HG03066 (cell line): ENCODE results near the gene LHX3.

Source experiments
- ATAC-seq: cut with Tn5 transposase; IDR thresholded peaks from one replicate; pipeline ENCODE4 v1.9.1; 2021; ENCODE audit warnings: low read depth; ENCODE audit not compliant: unreplicated experiment

LHX3 gene

DNA sequence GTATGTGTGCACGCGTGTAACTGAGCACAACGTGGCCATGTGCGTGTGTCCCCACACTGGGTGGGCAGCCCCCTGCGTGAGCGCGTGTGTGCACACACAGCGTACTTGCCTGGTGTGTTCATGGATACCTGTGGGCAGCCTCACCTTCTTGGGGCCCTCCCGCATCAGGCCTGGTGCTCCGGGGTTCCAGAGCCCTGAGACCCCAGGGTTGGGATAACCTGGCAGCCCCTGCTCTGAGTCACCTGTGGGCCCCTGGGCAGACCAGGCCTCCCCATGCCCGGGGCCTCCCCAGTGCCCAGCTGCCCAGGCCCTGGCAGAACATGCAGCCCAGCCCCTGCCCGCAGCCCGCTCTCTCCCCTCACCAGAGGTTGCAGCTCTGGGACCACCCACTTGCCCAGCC lies 25.2 kb downstream of the LHX3 start:
- ATAC-seq: no peak

- no peak for ATAC-seq
These were observed 25.8 kb downstream of the LHX3 start for GRCh38 chr9:136179101-136179616.

GRCh38 chr9:136178773-136179075 lies 26.2 kb downstream of the LHX3 start:
- no peak for ATAC-seq

DNA sequence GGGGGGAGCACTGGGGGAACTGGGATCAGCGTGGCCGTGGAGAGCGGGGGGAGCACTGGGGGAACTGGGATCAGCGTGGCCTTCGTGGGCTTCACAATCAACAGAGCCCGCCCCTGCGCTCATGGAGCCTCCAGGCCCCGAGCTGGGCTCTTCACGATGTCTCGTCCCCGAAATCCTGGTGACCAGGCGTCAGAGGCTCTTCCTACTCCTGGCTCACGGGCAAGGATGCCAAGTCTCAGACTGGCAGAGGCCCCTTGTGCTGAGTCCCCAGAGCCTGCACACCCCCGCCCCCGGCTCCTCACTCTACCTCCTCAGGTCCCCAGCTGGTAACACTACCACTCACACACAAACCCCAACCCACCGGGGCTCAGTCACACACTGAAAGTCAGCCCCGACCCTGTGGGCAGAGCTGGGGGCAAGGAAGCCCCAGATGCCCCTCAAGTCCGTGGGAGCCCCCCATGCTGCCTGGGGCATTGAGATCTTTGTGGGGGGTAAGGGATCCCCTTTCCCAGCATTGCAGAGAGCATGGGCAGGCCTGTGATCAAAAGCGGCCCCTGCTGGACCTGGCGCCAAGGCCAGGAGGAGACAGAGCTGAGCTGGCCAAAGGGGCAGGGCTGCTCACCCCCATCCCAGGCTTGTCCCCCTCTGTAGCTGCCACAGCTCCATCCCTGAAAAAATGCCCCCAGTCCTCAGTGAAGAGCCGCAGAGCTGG lies 26.7 kb downstream of the LHX3 start:
- ATAC-seq: no peak

GRCh38 chr9:136177224-136177623 lies 27.7 kb downstream of the LHX3 start:
- no peak for ATAC-seq

DNA sequence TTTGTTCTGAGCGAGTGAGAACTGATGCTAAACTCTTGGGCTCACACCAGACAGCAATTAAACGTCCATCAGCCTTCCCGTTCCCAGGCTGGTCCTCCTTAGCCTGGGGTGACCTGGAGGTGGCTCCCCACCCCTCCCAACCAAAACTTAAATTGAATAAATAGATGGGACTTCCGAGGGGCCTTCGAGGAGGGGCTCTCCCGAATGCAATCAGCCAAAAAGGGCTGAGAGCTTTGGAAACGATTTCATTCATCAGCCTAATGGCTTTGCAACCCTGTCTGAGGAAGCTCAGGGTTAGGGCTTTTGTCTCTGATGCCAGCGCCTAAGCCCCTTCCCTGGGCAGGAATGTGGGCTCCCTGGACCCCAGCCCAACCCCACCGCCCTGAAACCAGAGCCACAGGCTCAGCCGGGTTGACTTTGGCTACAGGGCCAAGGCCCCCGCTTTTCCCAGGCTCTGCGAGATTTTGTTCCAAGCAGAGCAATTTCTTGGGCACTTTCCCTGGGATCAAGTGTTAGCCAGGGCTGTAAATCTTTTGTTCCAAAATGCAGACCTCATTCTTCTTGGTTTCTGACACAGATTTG lies 29.2 kb downstream of the LHX3 start:
- no peak for ATAC-seq

DNA sequence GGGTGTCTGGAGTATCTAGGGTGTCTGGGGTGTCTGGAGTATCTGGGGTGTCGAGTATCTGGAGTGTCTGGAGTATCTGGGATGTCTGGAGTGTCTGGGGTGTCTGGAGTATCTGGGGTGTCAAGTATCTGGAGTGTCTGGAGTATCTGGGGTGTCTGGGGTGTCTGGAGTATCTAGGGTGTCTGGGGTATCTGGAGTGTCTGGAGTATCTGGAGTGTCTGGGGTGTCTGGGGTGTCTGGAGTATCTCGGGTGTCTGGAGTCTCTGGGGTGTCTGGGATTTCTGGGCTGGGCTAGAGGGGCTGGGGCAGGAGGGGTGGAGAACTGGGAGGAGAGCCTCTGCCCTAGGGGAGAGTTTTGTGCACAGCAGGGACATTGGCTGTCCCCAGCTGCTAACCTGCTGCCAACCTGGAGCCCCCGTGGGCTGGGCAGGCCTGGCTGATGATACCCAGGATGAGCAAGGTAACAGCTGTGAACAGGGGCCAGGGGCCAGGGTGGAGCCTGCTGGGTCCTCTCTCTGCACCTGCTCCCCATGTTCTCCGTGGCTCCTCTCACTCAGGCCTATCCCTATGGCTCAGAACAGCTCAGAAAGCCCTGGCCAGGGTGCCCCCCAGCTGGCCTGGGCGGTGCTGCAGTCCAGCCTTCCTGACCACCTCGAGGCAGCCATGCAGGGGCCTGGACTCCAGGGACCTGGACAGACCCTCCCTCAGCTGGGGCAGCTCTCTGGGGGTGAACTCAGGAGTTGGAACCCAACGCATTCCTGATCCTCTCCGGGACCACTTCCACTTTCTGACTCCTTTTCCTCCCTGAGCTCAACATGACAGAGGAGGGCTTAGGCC lies 29.9 kb downstream of the LHX3 start:
- no peak for ATAC-seq

GRCh38 chr9:136173648-136174290 lies 31.2 kb downstream of the LHX3 start:
- no peak for ATAC-seq

- ATAC-seq: no peak
These were observed 32.4 kb downstream of the LHX3 start for GRCh38 chr9:136172412-136173079.

DNA sequence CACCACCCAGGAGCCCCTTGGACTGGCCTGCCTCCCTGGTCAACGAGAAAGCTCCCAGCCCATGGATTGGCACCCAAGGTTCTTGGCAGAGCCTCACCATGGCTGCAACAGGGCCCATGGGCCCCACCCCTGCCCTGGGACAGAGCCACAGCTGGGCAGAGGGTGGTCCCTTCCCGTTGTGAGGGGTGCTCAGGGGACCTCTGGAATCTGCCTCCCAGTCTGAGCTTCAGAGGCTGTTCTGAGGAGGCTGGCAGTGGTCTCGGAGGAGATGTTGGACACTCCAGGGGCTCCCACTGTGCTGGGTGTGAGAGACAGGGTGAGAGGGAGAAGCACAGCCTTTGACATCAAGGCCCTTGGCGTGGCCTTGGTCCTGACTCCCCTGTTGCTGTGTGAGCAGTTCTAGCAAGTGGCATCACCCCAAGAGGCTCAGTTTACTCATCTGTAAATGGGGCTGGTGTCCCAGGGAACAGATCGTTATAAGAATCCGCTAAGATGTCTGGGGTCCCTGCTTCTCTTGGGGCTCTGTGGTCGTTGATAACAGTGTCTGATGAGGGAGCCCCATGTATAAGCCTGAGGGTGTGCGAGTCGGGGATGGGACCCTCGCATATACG lies 33.0 kb downstream of the LHX3 start:
- no peak for ATAC-seq

GRCh38 chr9:136171009-136171800 lies 33.7 kb downstream of the LHX3 start:
- no peak for ATAC-seq

GRCh38 chr9:136170006-136170901 lies 34.7 kb downstream of the LHX3 start:
- ATAC-seq: no peak

GRCh38 chr9:136169495-136169894 lies 35.4 kb downstream of the LHX3 start:
- no peak for ATAC-seq

- no peak for ATAC-seq
These were observed 41.6 kb downstream of the LHX3 start for GRCh38 chr9:136163248-136163850.

- no peak for ATAC-seq
These were observed 43.8 kb downstream of the LHX3 start for GRCh38 chr9:136160995-136161610.

- no peak for ATAC-seq
These were observed 44.5 kb downstream of the LHX3 start for GRCh38 chr9:136160381-136160841.

- ATAC-seq: no peak
These were observed 45.1 kb downstream of the LHX3 start for GRCh38 chr9:136159851-136160250.
